GM10248 (cell line): ENCODE data around the gene CHID1.

Experiments used
- CTCF ChIA-PET: fragments of 300-600 bp; sonication (Branson Sonifier 250); formaldehyde crosslinking; extraction: SDS; loops from one replicate; lab custom pipeline; 2021; ENCODE audit warnings: antibody characterized with exemption; lab: Yijun Ruan, JAX
- POLR2A ChIA-PET: fragments of 350-650 bp; sonication (Branson Sonifier 250); formaldehyde crosslinking; extraction: SDS; loops from one replicate; lab custom pipeline; 2020; ENCODE audit warnings: antibody characterized with exemption; lab: Yijun Ruan, JAX
- DNase-seq: peaks from one replicate; pipeline ENCODE4 v3.0.0; 2012; ENCODE audit errors: extremely low spot score
- CTCF ChIP-seq: IDR thresholded peaks from 2 replicates; pipeline ENCODE4 v1.5.1; 2012; ENCODE audit warnings: mild to moderate bottlenecking, low read depth; ENCODE audit errors: extremely low read depth, missing control alignments, control extremely low read depth

Gene CHID1

GRCh38 chr11:933936-934335 is 23.3 kb upstream of the CHID1 start:
- CTCF ChIA-PET = no interaction called here
- DNase-seq = no peak
- POLR2A ChIA-PET = no interaction called here
- no peak for TF ChIP-seq CTCF

- CTCF ChIA-PET = interaction anchor here (1.3 kb wide), 1 partner anchor 62 kb away, joined by 3 read pairs; no protein-coding TSS in a partner anchor
- no peak for TF ChIP-seq CTCF
- POLR2A ChIA-PET = no interaction called here
Observed at GRCh38 chr11:933142-933851, 22.7 kb upstream of the CHID1 start.

GRCh38 chr11:932435-932834 is 21.8 kb upstream of the CHID1 start:
- CTCF ChIA-PET = interaction anchor here (1.3 kb wide), 1 partner anchor 63 kb away, joined by 3 read pairs; no protein-coding TSS in a partner anchor
- TF ChIP-seq CTCF = no peak
- no peak for DNase-seq
- POLR2A ChIA-PET = no interaction called here

More at GRCh38 chr11:933142-933851, 22.7 kb upstream of the CHID1 start:
- DNase-seq = no peak

GRCh38 chr11:931385-931784 is 20.8 kb upstream of the CHID1 start:
- POLR2A ChIA-PET = no interaction called here
- CTCF ChIA-PET = no interaction called here
- no peak for DNase-seq
- no peak for TF ChIP-seq CTCF

GRCh38 chr11:929405-929804 is 18.8 kb upstream of the CHID1 start:
- ChIA-PET CTCF (interaction anchor here (1.1 to 1.8 kb wide), 2 partner anchors 81 to 121 kb away, joined by 4 read pairs; no protein-coding TSS in a partner anchor), POLR2A (no interaction called here)
- TF ChIP-seq CTCF = no peak

GRCh38 chr11:928786-929185 is 18.2 kb upstream of the CHID1 start:
- no peak for DNase-seq
- ChIA-PET POLR2A (no interaction called here), CTCF (interaction anchor here (1.1 to 1.8 kb wide), 3 partner anchors 80 to 122 kb away, joined by 3 to 4 read pairs (median 4); no protein-coding TSS in a partner anchor)
- no peak for TF ChIP-seq CTCF

More at GRCh38 chr11:929405-929804, 18.8 kb upstream of the CHID1 start:
- DNase-seq = no peak
